SK-N-SH (cell line): ENCODE results near the gene CFAP70. TPM values are rescaled to one million over a fixed set of nuclear protein-coding genes. Genes with fewer than 3 reads are reported as not detected.
A peak's percentile ranks its signal among the peaks of the same experiment; 100 is the strongest.

Experiments used
- CTCF ChIA-PET: fragments of 300-600, 350-600 bp; formaldehyde crosslinking; extraction: SDS; loops from one replicate; lab custom pipeline; 2021; lab: Yijun Ruan, JAX
- POLR2A ChIA-PET: fragments of 350-600 bp; sonication (Branson Sonifier 250); formaldehyde crosslinking; extraction: SDS; loops from one replicate; lab custom pipeline; 2020; ENCODE audit warnings: antibody characterized with exemption, inconsistent platforms; lab: Yijun Ruan, JAX
- DNase-seq: peaks from one replicate; pipeline ENCODE4 v3.0.0; 2012
- H2AFZ ChIP-seq: fragments of 200-600 bp; sonication (generic); 2 replicates; pipeline ENCODE4 v1.8.1; 2016; ENCODE audit warnings: antibody characterized with exemption, mild to moderate bottlenecking, low read depth
- H3F3A ChIP-seq: fragments of 200-600 bp; sonication (generic); replicated peaks from 2 replicates; pipeline ENCODE3; 2016; ENCODE audit warnings: antibody characterized with exemption, mild to moderate bottlenecking; ENCODE audit not compliant: insufficient read depth
- H3K27ac ChIP-seq, 2 experiments: fragments of 200-500 bp in 1 of 2; fragments of 200-600 bp in 1 of 2; sonication (Bioruptor generic) in 1 of 2; sonication (generic), shearing (Covaris generic) in 1 of 2; 2 replicates each; pipeline versions ENCODE4 v1.5.1 to v1.6.1; 2014 to 2016; ENCODE audit warnings: low read depth in 2 of 2, inconsistent platforms in 1 of 2, low read length in 1 of 2, mild to moderate bottlenecking in 1 of 2, mixed read lengths in 1 of 2
- H3K27me3 ChIP-seq: fragments of 200-600 bp; sonication (generic), shearing (Covaris generic); 2 replicates; pipeline ENCODE4 v1.6.1; 2016; ENCODE audit warnings: mixed run types; ENCODE audit not compliant: insufficient read depth
- H3K36me3 ChIP-seq, 2 experiments: fragments of 200-500 bp in 1 of 2; fragments of 200-600 bp in 1 of 2; sonication (Bioruptor generic) in 1 of 2; sonication (generic) in 1 of 2; replicated peaks in 1 of 2; 2 replicates each; pipeline versions ENCODE3 to v1.5.1; 2014 to 2016; ENCODE audit warnings: low read length in 1 of 2, mild to moderate bottlenecking in 1 of 2; ENCODE audit not compliant: insufficient read depth in 2 of 2, control insufficient read depth in 1 of 2
- H3K4me1 ChIP-seq, 2 experiments: fragments of 200-500 bp in 1 of 2; fragments of 200-600 bp in 1 of 2; sonication (Bioruptor generic) in 1 of 2; sonication (generic), shearing (Covaris generic) in 1 of 2; 2 replicates each; pipeline versions ENCODE4 v1.5.1 to v1.6.1; 2014 to 2016; ENCODE audit warnings: low read depth in 1 of 2, low read length in 1 of 2, mixed run types in 1 of 2; ENCODE audit not compliant: insufficient read depth in 2 of 2, control insufficient read depth in 1 of 2
- H3K4me2 ChIP-seq: fragments of 200-600 bp; sonication (generic), shearing (Covaris generic); 2 replicates; pipeline ENCODE4 v1.6.1; 2017; ENCODE audit warnings: mixed run types
- H3K4me3 ChIP-seq, 2 experiments: fragments of 200-500 bp in 1 of 2; fragments of 200-600 bp in 1 of 2; sonication (Bioruptor generic) in 1 of 2; sonication (generic), shearing (Covaris generic) in 1 of 2; 2 replicates each; pipeline versions ENCODE4 v1.5.1 to v1.8.1; 2014 to 2016; ENCODE audit warnings: low read depth in 2 of 2, inconsistent platforms in 1 of 2, low read length in 1 of 2, mild to moderate bottlenecking in 1 of 2, mixed read lengths in 1 of 2, moderate library complexity in 1 of 2
- H3K79me2 ChIP-seq: fragments of 200-600 bp; sonication (generic); 2 replicates; pipeline ENCODE4 v1.8.1; 2017; ENCODE audit warnings: mild to moderate bottlenecking; ENCODE audit not compliant: insufficient read depth
- H3K9ac ChIP-seq: fragments of 200-600 bp; sonication (generic); 2 replicates; pipeline ENCODE4 v1.6.1; 2017; ENCODE audit warnings: mixed run types
- H3K9me2 ChIP-seq: fragments of 200-600 bp; sonication (generic); 2 replicates; pipeline ENCODE4 v1.6.1; 2017; ENCODE audit warnings: mixed run types
- H3K9me3 ChIP-seq: fragments of 200-600 bp; sonication (generic); 2 replicates; pipeline ENCODE4 v1.6.1; 2017; ENCODE audit warnings: mixed run types, mild to moderate bottlenecking, moderate library complexity
- H4K20me1 ChIP-seq: fragments of 200-600 bp; sonication (generic); 2 replicates; pipeline ENCODE4 v1.6.1; 2017; ENCODE audit warnings: mild to moderate bottlenecking, mixed run types; ENCODE audit not compliant: insufficient read depth
- ELF1 ChIP-seq: IDR thresholded peaks from 2 replicates; pipeline ENCODE4 v1.4.0; 2012
- EP300 ChIP-seq, 2 experiments: IDR thresholded peaks; 2 replicates each; pipeline versions ENCODE4 v1.4.0 to v1.6.1; 2012; ENCODE audit warnings: borderline replicate concordance in 1 of 2, low read depth in 1 of 2, low read length in 1 of 2
- FOSL2 ChIP-seq: IDR thresholded peaks from 2 replicates; pipeline ENCODE4 v1.4.0; 2012; ENCODE audit warnings: low read depth, mild to moderate bottlenecking, moderate library complexity, borderline replicate concordance
- GABPA ChIP-seq: IDR thresholded peaks from 2 replicates; pipeline ENCODE4 v1.4.0; 2012; ENCODE audit warnings: low read depth, mild to moderate bottlenecking
- GATA2 ChIP-seq: sonication (generic); formaldehyde crosslinking; IDR thresholded peaks from 2 replicates; pipeline ENCODE4 v1.5.0; 2020; ENCODE audit warnings: mild to moderate bottlenecking, missing genetic modification reagents
- JUND ChIP-seq: IDR thresholded peaks from 2 replicates; pipeline ENCODE4 v1.4.0; 2012
- MAX ChIP-seq: IDR thresholded peaks from 2 replicates; pipeline ENCODE4 v1.4.0; 2012; ENCODE audit warnings: low read depth
- NFIC ChIP-seq: IDR thresholded peaks from 2 replicates; pipeline ENCODE4 v1.4.0; 2012; ENCODE audit warnings: borderline replicate concordance
- PBX3 ChIP-seq: IDR thresholded peaks from 2 replicates; pipeline ENCODE4; 2012
- POLR2AphosphoS5 ChIP-seq: IDR thresholded peaks from 2 replicates; pipeline ENCODE4 v1.6.1; 2012; ENCODE audit warnings: low read depth, low read length
- SIN3A ChIP-seq: IDR thresholded peaks from 2 replicates; pipeline ENCODE4 v1.6.1; 2012; ENCODE audit warnings: low read depth, mild to moderate bottlenecking, low read length, moderate library complexity, borderline replicate concordance
- TAF1 ChIP-seq: IDR thresholded peaks from 2 replicates; pipeline ENCODE4 v1.6.1; 2012; ENCODE audit warnings: low read depth, mild to moderate bottlenecking, low read length, moderate library complexity, borderline replicate concordance
- TCF12 ChIP-seq: IDR thresholded peaks from 2 replicates; pipeline ENCODE4 v1.4.0; 2012
- USF2 ChIP-seq: fragments of 150-350 bp; IDR thresholded peaks from 2 replicates; pipeline ENCODE4 v1.6.1; 2017; ENCODE audit warnings: antibody characterized with exemption, low read length, low read depth, borderline replicate concordance
- WGBS: methylation state at CpG from one replicate; pipeline ENCODE4 v1.1.6; 2017; ENCODE audit warnings: low lambda C conversion rate; 5-methylcytosine and 5-hydroxymethylcytosine counted together
- polyA plus RNA-seq, 3 experiments: library from polyadenylated mRNA; depleted of rRNA; stranded (reverse); fragments of >200 nt; gene quantifications; 2 replicates each; pipeline ENCODE4 v1.2.3, GENCODE V29; 2012
- TF ChIP-seq, protein P1 (sequence below): fragments of 200-600 bp; sonication (generic); IDR thresholded peaks from 2 replicates; pipeline ENCODE4 v1.6.1; 2017; ENCODE audit warnings: antibody characterized with exemption, mild to moderate bottlenecking, moderate library complexity
- TF ChIP-seq, protein P2 (sequence below): fragments of 150-350 bp; IDR thresholded peaks from 2 replicates; pipeline ENCODE4 v1.6.1; 2016; ENCODE audit warnings: mild to moderate bottlenecking, low read depth, low read length

Gene CFAP70
- polyA plus RNA-seq, 1 of the 3 experiments (the other 2 are of a cell fraction), result 0.74 TPM

DNA sequence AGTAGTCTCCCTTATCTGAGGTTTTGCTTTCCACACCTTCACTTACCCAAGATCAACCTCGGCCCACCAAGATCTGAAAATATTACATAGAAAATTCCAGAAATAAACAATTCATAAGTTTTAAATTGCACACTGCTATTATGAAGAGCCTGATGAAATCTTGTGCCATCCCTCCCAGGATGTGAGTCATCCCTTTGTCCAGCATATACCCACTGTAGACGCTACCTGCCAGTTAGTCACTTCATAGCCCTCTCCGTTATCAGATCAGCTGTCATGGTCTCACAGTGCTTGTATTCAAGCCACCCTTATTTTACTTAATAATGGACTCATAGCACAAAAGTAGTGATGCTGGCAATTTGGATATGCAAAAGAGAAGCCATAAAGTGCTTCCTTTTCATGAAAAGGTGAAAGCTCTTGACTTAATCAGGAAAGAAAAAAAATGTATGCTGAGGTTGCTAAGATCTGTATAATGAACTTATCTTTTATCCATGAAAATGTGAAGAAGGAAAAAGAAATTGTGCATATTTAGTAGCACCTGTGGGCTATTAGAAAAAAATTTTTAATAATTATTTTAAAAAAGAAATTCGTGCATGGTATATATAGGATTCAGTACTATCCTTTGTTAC is 96.4 kb downstream of the CFAP70 start:
- peak overlapping the region in 1 of 2 experiments; percentile 49; a peak in 2 of 4 replicates for H3K27ac ChIP-seq
- H3K36me3 ChIP-seq, result no peaks in the 10 kb centered on the region
- TF ChIP-seq TAF1 (peak; percentile 48; the same call in 1 of the 2 replicates), GABPA (no peak), TCF12 (peak; percentile 75), ELF1 (no peak), POLR2AphosphoS5 (peak; percentile 65; the same call in 1 of the 2 replicates), USF2 (no peak), JUND (peak; percentile 90), EP300 (IDR thresholded peaks at IDR 0.05; ENCODE audit: borderline replicate concordance in 1 of 2, low read depth in 1 of 2, low read length in 1 of 2) (peak in 1 of 2 experiments; percentile 40; a peak in 1 of 4 replicates), NFIC (peak; percentile 27; the same call in 1 of the 2 replicates), PBX3 (peak; percentile 91), FOSL2 (peak; percentile 90), MAX (peak; percentile 34; the same call in 1 of the 2 replicates), SIN3A (0 out of 2 replicates have a peak, but pooled peaks have one; percentile 71), GATA2 (CRISPR knock-in tag) (no peak)
- TF ChIP-seq, protein P1, sequence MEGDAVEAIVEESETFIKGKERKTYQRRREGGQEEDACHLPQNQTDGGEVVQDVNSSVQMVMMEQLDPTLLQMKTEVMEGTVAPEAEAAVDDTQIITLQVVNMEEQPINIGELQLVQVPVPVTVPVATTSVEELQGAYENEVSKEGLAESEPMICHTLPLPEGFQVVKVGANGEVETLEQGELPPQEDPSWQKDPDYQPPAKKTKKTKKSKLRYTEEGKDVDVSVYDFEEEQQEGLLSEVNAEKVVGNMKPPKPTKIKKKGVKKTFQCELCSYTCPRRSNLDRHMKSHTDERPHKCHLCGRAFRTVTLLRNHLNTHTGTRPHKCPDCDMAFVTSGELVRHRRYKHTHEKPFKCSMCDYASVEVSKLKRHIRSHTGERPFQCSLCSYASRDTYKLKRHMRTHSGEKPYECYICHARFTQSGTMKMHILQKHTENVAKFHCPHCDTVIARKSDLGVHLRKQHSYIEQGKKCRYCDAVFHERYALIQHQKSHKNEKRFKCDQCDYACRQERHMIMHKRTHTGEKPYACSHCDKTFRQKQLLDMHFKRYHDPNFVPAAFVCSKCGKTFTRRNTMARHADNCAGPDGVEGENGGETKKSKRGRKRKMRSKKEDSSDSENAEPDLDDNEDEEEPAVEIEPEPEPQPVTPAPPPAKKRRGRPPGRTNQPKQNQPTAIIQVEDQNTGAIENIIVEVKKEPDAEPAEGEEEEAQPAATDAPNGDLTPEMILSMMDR, result no peak
- TF ChIP-seq, protein P2, sequence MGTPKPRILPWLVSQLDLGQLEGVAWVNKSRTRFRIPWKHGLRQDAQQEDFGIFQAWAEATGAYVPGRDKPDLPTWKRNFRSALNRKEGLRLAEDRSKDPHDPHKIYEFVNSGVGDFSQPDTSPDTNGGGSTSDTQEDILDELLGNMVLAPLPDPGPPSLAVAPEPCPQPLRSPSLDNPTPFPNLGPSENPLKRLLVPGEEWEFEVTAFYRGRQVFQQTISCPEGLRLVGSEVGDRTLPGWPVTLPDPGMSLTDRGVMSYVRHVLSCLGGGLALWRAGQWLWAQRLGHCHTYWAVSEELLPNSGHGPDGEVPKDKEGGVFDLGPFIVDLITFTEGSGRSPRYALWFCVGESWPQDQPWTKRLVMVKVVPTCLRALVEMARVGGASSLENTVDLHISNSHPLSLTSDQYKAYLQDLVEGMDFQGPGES, result no peak
- H2AFZ ChIP-seq, result 0 out of 2 replicates have a peak overlapping the region, but pooled peaks have one; percentile 10
- H4K20me1 ChIP-seq, result no peaks in the 10 kb centered on the region
- H3K27me3 ChIP-seq, result no peaks in the 10 kb centered on the region
- no peak overlapping the region for H3K4me3 ChIP-seq
- ChIA-PET CTCF (interaction anchor here (2.5 kb wide), 1 partner anchor 385 kb away, joined by 10 read pairs; no protein-coding TSS in a partner anchor), POLR2A (no interaction called here)
- peaks cover 16% of the 10 kb centered on the region for H3F3A ChIP-seq
- H3K9ac ChIP-seq, result no peak overlapping the region
- H3K9me3 ChIP-seq, result no peaks in the 10 kb centered on the region
- no peaks in the 10 kb centered on the region for H3K79me2 ChIP-seq
- no peak for DNase-seq
- 20% methylated on average over 4 of the region's 4 CpGs for WGBS
- H3K4me1 ChIP-seq, result peaks cover 0 to 15% of the 10 kb centered on the region in 2 experiments; a peak in 2 of 4 replicates
- no peaks in the 10 kb centered on the region for H3K9me2 ChIP-seq
- H3K4me2 ChIP-seq, result peak overlapping the region; percentile 20; the same call in 1 of the 2 replicates
